Activated naive CD4-positive, alpha-beta T cell (primary cell): ENCODE results near the gene GRM5.
"Not testable (repeated sequence)": the region's sequence is repeated elsewhere in the genome, so short reads cannot be mapped to it uniquely, and the experiment has no call there.

Experiments used
- DNase-seq, 4 experiments: peaks; one replicate each; lab custom pipeline; 2025; lab: John Stamatoyannopoulos, UW

GRM5 gene

GRCh38 chr11:88975441-88975840 lies 90.3 kb downstream of the GRM5 start:
- not testable (repeated sequence) for DNase-seq

GRCh38 chr11:88972210-88972609 lies 93.6 kb downstream of the GRM5 start:
- no peak for DNase-seq

DNA sequence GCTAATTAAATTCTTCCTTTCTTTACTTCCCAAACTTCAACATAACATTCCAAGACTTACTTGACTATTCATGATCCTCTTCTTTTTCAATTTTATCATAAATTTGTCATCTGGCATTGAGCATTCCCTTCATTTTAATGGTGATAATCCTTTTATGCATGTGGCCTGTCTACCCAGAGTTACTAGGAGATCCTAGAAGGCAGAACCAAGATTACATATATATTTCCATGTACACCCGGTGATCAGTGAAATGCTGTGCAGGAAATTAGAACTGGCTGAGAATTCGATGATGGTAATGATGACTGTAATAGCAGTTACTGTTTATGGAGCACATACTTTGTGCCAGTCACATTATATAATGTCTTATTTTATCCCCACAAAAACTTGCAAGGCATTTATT lies 104.2 kb downstream of the GRM5 start:
- not testable (repeated sequence) for DNase-seq

GRCh38 chr11:88959857-88960256 lies 105.9 kb downstream of the GRM5 start:
- not testable (repeated sequence) for DNase-seq

GRCh38 chr11:88950975-88951374 lies 114.8 kb downstream of the GRM5 start:
- no peak for DNase-seq

DNA sequence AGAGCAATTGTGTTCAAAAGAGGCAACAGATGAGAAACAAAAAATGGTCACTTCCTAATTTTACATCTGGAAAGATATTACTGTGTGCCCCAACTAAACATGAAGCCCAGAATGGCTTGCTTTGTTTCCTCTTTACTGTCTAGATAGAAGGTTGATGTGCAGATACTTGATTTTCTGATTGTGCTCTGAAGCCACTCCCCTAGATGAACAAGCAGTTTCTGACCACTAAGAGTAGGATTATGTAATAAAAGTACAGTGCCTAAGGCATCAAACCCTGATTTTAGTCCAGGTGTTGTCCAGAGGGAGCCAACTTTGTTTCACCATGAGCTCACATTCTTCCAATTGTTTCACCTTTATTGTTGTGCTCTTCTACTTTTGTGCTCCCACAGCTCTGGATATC lies 116.9 kb downstream of the GRM5 start:
- DNase-seq = not testable (repeated sequence)

DNA sequence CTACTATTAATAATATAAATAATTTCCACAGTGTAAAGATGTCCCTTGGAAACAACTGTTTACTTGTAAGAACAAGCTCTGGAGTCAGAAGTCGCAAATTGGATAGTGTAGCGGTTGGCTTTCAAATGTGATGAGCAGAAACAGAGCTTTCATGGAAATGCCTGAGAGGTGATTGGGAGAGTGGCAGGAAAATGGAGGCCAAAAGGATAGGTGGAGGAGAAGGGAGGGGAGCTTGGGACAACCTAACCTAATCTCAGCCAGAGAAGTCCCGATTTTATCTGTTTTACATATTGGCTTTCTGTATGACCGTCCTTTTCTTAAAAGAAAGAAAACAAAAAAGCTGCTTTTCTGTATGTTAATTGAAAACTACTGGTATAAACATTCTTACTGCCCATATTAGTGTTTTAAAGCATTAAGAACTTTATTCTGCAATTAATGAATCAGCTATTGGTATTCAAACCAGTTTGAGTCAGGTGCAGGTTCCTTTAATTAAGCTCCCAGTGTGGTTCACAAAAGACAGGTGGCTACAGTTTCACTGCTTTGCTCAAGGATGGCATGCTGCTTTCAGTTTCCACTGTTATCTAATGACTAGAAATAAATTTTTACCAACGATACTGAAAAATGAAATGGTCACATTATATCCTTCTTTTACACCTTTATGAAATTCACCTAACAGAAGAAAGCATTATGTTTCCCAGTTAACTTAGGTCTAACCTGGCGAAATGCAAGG lies 117.8 kb downstream of the GRM5 start:
- DNase-seq = not testable (repeated sequence)

DNA sequence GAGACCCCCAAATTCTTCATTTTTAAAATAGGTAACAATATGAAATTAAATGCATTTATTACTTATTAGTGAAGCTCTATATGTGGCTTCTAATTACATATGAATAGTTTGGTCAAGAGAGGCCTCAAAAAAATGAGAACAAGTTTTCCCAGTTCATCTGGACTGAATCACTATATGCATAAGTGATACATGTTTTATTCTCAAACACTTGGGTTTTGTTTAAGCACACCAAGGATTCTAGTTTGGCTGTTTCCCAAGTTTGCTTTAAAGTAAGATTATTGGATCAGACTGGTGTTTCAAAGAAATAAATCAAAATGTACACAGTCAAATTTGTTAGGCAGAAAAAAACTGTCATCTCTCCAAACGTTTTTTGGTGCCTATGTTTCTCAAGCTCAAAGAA lies 136.1 kb downstream of the GRM5 start:
- DNase-seq = not testable (repeated sequence)

DNA sequence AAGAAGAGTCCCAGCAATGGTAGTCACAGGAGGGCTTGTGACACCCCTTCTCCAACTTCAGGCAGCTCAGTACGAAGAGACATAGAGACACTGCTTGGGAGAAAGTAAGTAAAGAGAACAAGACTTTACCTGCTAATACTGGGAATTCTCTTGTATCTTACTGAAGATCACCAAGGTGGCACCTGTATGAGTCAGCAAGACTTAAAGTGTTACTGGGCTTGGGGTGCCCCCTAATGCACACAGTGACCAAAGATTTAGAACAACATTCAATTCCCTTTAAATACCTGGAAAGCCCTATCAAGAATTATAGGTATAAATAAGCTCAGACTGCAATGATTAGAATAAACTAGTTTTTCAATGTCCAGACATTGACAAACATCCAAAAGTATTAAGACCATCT lies 148.7 kb downstream of the GRM5 start:
- DNase-seq = not testable (repeated sequence)

DNA sequence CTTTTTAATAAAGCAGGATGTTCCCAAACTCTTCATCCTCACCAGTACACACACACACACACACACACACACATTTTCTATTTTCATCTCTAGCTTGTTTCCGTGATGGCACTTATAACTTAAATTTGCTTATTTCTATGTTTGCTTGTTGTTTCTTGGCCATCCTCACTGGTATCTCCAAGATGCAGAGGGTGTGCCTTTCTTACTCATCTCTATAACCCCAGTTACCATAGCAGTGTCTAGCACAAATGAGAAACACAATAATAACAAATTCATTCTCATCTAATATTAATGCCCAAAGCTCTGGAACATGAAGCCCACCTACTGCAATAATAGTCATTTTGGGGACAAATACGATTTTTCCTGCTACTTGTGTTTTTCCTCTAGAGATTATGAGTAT lies 156.3 kb downstream of the GRM5 start:
- DNase-seq = no peak

GRCh38 chr11:88901436-88901835 lies 164.3 kb downstream of the GRM5 start:
- DNase-seq = not testable (repeated sequence)

GRCh38 chr11:88888855-88889254 lies 176.9 kb downstream of the GRM5 start:
- not testable (repeated sequence) for DNase-seq

DNA sequence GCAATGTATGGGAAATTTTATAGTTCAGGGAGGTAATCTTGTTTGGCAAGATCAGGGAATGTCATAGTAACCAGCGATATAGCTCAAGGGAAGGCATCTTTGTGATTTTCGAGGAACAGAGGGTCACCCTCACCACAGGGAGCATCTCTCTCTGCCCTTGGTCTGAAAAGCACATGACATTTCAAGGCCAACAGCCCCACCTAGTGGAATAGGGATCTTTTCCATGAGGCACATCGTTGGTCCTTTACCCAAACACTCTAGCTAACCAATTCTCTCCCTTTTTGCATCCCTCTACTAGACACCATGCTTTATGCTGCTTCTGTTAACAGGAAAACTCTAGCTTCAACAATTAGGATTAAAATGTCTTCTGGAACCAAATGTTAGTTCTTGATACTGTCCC lies 179.0 kb downstream of the GRM5 start:
- DNase-seq = no peak

DNA sequence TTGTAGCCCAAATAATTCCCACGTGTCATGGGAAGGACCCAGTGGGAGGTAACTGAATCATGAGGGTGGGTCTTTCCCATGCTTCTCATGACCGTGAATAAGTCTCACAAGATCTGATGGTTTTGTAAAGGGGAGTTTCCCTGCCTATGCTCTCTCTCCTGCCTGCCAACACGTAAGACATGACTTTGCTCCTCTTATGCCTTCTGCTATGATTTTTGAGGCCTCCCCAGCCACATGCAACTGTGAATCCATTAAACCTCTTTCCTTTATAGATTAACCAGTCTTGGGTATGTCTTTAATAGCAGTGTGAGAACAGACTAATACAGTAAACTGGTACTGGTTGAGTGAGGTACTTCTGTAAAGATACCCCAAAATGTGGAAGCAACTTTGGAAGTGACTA lies 183.0 kb downstream of the GRM5 start:
- DNase-seq = not testable (repeated sequence)

DNA sequence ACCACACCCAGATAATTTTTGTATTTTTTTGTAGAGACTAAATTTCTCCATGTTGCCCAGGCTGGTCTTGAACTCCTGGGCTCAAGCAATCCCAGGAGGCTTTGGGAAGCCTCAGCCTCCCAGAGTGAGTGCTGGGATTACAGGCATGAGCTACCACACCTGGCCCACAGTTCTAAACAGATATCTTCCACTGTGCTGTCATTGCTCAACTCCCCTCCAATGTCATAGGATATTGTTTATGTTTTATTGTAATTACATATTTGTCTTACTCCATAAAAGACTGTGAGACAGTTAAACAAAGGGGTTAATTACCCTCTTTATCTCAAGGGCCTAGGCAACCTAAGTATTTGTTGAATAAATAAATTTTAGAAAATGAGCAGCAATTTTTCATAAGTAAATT lies 204.2 kb downstream of the GRM5 start:
- no peak for DNase-seq

- not testable (repeated sequence) for DNase-seq
Observed at GRCh38 chr11:88860431-88860830, 205.4 kb downstream of the GRM5 start.

GRCh38 chr11:88853963-88854362 lies 211.8 kb downstream of the GRM5 start:
- not testable (repeated sequence) for DNase-seq

DNA sequence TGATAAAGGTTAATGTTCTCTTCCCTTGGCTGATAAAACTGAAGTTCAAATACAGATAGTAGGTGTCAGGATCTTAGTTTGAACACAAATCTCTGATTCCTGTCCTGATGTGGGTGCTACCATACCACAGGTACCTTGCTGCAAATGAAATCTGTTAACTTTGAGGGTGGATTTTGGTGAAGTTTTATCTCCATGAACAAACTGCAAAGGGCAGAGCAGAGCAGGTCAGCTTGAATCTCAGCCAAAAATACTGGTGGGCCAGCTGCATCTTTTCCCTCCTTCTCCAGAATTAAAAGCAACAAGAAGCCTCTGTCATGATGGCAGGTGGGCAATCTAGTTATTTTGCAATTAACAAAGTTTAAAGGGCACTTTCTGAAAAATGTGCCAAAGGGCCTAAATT lies 214.2 kb downstream of the GRM5 start:
- not testable (repeated sequence) for DNase-seq

DNA sequence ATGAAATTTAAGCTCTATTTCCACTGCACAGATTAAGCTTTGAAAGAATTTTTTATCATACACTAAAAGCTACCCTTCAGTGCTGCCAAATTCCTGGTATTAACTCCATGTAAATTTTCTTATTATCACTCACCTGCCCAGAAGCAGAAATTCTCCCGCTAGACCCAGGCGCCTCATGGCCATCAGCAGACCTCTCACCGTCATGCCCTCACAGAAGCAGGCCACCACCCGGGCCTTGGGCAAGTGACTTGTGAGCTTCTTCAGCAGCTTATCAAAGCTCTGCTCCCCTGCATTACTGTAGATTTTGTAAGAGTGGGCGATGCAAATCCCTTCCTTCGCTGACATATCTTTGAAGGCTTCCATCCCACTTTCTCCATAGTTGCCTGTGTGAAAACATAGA lies 216.0 kb downstream of the GRM5 start:
- DNase-seq = not testable (repeated sequence)

- no peak for DNase-seq
Observed at GRCh38 chr11:88849368-88849767, 216.4 kb downstream of the GRM5 start.

GRCh38 chr11:88846266-88846665 lies 219.5 kb downstream of the GRM5 start:
- not testable (repeated sequence) for DNase-seq

GRCh38 chr11:88844941-88845340 lies 220.8 kb downstream of the GRM5 start:
- not testable (repeated sequence) for DNase-seq

DNA sequence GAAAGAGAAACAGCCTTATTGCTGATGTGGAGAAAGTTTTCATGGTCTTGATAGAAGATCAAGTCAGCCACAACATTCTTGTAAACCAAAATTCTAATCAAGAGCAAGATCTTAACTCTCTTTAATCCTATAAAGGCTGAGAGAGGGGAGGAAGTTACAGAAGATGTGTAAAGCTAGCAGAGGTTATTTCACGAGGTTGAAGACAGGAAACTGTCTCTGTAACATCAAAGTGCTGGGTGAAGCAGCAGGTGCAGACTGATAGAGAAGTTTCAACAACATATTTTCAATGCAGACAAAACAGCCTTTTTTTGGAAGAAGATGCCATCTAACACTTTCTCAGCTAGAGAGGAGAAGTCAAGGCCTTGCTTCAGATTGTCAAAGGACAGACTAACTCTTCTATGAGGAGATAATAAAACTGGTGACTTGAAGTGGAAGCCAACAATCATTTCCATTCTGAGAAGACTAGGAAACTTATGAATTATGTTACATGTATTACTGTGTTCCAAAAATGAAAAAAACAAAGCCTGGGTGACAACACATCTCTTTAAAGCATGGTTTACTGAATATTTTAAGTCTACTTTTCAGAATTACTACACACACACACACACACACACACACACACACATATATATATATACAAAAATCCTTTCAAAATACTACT lies 221.9 kb downstream of the GRM5 start:
- peak in 1 of 4 experiments; percentile 8 for DNase-seq

- DNase-seq = not testable (repeated sequence)
Observed at GRCh38 chr11:88838139-88838538, 227.6 kb downstream of the GRM5 start.
